ENCODE measurements around the gene DNAJA3.

DNA sequence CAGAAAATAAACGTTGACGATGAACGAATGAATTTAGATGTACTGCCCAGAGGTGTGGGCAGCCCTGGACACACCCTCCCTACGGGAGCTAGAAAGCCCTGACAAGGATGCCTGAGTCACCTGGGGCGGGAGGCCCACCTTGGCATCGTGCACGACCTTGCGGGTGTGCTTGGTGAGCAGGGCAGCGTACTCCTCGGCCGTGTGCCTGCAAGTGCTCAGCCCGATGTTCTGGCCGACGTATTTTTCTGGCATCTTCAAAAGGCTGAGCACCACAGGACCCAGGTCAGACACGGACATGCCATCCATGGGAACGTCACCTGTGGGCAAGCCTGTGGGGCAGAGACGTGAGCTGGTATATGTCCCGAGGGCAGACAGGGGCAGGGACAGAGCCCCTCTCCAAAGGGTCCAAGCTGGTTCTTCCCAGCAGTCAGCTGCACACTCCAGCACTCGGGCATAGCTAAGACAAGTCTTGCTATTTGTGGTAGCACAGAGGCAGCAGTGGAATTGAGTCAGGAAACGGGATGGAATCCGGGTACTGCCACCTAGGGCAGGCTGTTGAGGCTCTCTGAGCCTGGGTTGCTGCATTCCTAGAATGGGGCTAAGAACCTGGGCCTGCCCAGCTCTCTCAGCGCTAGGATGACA is 38.0 kb downstream of the DNAJA3 start:
- TF ChIP-seq EZH2 (IDR thresholded peaks at IDR 0.05; ENCODE audit: insufficient read depth, low read length), result no peak
- TF ChIP-seq, protein P1, sequence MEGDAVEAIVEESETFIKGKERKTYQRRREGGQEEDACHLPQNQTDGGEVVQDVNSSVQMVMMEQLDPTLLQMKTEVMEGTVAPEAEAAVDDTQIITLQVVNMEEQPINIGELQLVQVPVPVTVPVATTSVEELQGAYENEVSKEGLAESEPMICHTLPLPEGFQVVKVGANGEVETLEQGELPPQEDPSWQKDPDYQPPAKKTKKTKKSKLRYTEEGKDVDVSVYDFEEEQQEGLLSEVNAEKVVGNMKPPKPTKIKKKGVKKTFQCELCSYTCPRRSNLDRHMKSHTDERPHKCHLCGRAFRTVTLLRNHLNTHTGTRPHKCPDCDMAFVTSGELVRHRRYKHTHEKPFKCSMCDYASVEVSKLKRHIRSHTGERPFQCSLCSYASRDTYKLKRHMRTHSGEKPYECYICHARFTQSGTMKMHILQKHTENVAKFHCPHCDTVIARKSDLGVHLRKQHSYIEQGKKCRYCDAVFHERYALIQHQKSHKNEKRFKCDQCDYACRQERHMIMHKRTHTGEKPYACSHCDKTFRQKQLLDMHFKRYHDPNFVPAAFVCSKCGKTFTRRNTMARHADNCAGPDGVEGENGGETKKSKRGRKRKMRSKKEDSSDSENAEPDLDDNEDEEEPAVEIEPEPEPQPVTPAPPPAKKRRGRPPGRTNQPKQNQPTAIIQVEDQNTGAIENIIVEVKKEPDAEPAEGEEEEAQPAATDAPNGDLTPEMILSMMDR (IDR thresholded peaks at IDR 0.05; ENCODE audit: insufficient read depth, low read depth, low read length), result no peak
